Adipocyte (in vitro differentiated cells): ENCODE results near the gene SMOC1.

Experiments
- DNase-seq: peaks from one replicate; pipeline ENCODE4 v3.0.0-alpha.2; 2015; ENCODE audit warnings: low read depth
- H3K27me3 ChIP-seq: replicated peaks from 2 replicates; pipeline ENCODE4 v1.7.0; 2013; ENCODE audit warnings: mild to moderate bottlenecking, low read length, moderate library complexity; ENCODE audit not compliant: control insufficient read depth, insufficient read depth
- H3K36me3 ChIP-seq: 2 replicates; pipeline ENCODE4 v1.7.0; 2013; ENCODE audit warnings: low read length, mild to moderate bottlenecking, moderate library complexity; ENCODE audit not compliant: control insufficient read depth, insufficient read depth, severe bottlenecking
- H3K4me1 ChIP-seq: 2 replicates; pipeline ENCODE4 v1.7.0; 2013; ENCODE audit warnings: mild to moderate bottlenecking, low read length, moderate library complexity; ENCODE audit not compliant: control insufficient read depth, insufficient read depth
- H3K4me3 ChIP-seq: 2 replicates; pipeline ENCODE4 v1.7.0; 2013; ENCODE audit warnings: mild to moderate bottlenecking, low read length, moderate library complexity
- H3K9ac ChIP-seq: 2 replicates; pipeline ENCODE4 v1.7.0; 2013; ENCODE audit warnings: mild to moderate bottlenecking, low read length, moderate library complexity
- H3K9me3 ChIP-seq: 2 replicates; pipeline ENCODE4 v1.7.0; 2013; ENCODE audit warnings: mild to moderate bottlenecking, low read length, moderate library complexity; ENCODE audit not compliant: control insufficient read depth

The SMOC1 gene

GRCh38 chr14:70014406-70015095 is 135.3 kb downstream of the SMOC1 start:
- peaks cover 29% of the 10 kb centered on the region for H3K36me3 ChIP-seq
- peaks cover 12% of the 10 kb centered on the region for H3K4me1 ChIP-seq
- H3K9ac ChIP-seq = no peak overlapping the region
- DNase-seq = no peak
- no peaks in the 10 kb centered on the region for H3K9me3 ChIP-seq
- no peak overlapping the region for H3K4me3 ChIP-seq
- H3K27me3 ChIP-seq = no peaks in the 10 kb centered on the region

- Histone ChIP-seq H3K4me3 (peak overlapping the region; percentile 60), H3K27me3 (no peaks in the 10 kb centered on the region), H3K9ac (peak overlapping the region; percentile 17), H3K4me1 (peaks cover 22% of the 10 kb centered on the region), H3K9me3 (no peaks in the 10 kb centered on the region), H3K36me3 (peaks cover 22% of the 10 kb centered on the region)
- DNase-seq = no peak
Observed at GRCh38 chr14:70018230-70018629, 139.0 kb downstream of the SMOC1 start.

GRCh38 chr14:70018713-70019211 is 139.5 kb downstream of the SMOC1 start:
- Histone ChIP-seq H3K9ac (peak overlapping the region; percentile 17), H3K27me3 (no peaks in the 10 kb centered on the region), H3K4me1 (peaks cover 22% of the 10 kb centered on the region), H3K36me3 (peaks cover 23% of the 10 kb centered on the region), H3K4me3 (peak overlapping the region; percentile 60), H3K9me3 (no peaks in the 10 kb centered on the region)
- peak; percentile 44 for DNase-seq

- H3K36me3 ChIP-seq = peaks cover 16% of the 10 kb centered on the region
- H3K4me1 ChIP-seq = peaks cover 22% of the 10 kb centered on the region
- no peak overlapping the region for H3K4me3 ChIP-seq
- no peak overlapping the region for H3K9ac ChIP-seq
- H3K9me3 ChIP-seq = no peaks in the 10 kb centered on the region
- DNase-seq = no peak
- no peaks in the 10 kb centered on the region for H3K27me3 ChIP-seq
Observed at GRCh38 chr14:70019695-70020094, 140.5 kb downstream of the SMOC1 start.

GRCh38 chr14:70020352-70021170 is 141.3 kb downstream of the SMOC1 start:
- Histone ChIP-seq H3K27me3 (no peaks in the 10 kb centered on the region), H3K4me3 (no peak overlapping the region), H3K9ac (no peak overlapping the region), H3K4me1 (peaks cover 22% of the 10 kb centered on the region), H3K36me3 (peaks cover 11% of the 10 kb centered on the region), H3K9me3 (no peaks in the 10 kb centered on the region)
- DNase-seq = no peak

GRCh38 chr14:70021548-70022220 is 142.5 kb downstream of the SMOC1 start:
- Histone ChIP-seq H3K27me3 (no peaks in the 10 kb centered on the region), H3K9me3 (no peaks in the 10 kb centered on the region), H3K4me3 (no peak overlapping the region), H3K4me1 (peaks cover 22% of the 10 kb centered on the region), H3K9ac (no peak overlapping the region), H3K36me3 (peaks cover 16% of the 10 kb centered on the region)
- no peak for DNase-seq

GRCh38 chr14:70022771-70023445 is 143.7 kb downstream of the SMOC1 start:
- no peak for DNase-seq
- peaks cover 16% of the 10 kb centered on the region for H3K36me3 ChIP-seq

GRCh38 chr14:70023871-70024270 is 144.7 kb downstream of the SMOC1 start:
- DNase-seq = no peak
- H3K27me3 ChIP-seq = no peaks in the 10 kb centered on the region
- H3K4me1 ChIP-seq = peaks cover 17% of the 10 kb centered on the region
- H3K9ac ChIP-seq = no peak overlapping the region
- peaks cover 18% of the 10 kb centered on the region for H3K36me3 ChIP-seq
- H3K4me3 ChIP-seq = no peak overlapping the region
- H3K9me3 ChIP-seq = no peaks in the 10 kb centered on the region

More at GRCh38 chr14:70022771-70023445, 143.7 kb downstream of the SMOC1 start:
- Histone ChIP-seq H3K27me3 (no peaks in the 10 kb centered on the region), H3K4me3 (no peak overlapping the region), H3K9ac (no peak overlapping the region), H3K4me1 (peaks cover 22% of the 10 kb centered on the region), H3K9me3 (no peaks in the 10 kb centered on the region)

GRCh38 chr14:70027785-70028428 is 148.7 kb downstream of the SMOC1 start:
- Histone ChIP-seq H3K9me3 (no peaks in the 10 kb centered on the region), H3K36me3 (peaks cover 18% of the 10 kb centered on the region)

GRCh38 chr14:70029296-70030132 is 150.3 kb downstream of the SMOC1 start:
- no peak for DNase-seq
- H3K4me3 ChIP-seq = no peak overlapping the region
- no peaks in the 10 kb centered on the region for H3K27me3 ChIP-seq
- peaks cover 8% of the 10 kb centered on the region for H3K36me3 ChIP-seq
- H3K4me1 ChIP-seq = no peaks in the 10 kb centered on the region
- no peak overlapping the region for H3K9ac ChIP-seq
- H3K9me3 ChIP-seq = no peaks in the 10 kb centered on the region

More at GRCh38 chr14:70027785-70028428, 148.7 kb downstream of the SMOC1 start:
- DNase-seq = peak; percentile 73
- no peak overlapping the region for H3K9ac ChIP-seq
- H3K27me3 ChIP-seq = no peaks in the 10 kb centered on the region
- H3K4me1 ChIP-seq = no peaks in the 10 kb centered on the region
- H3K4me3 ChIP-seq = no peak overlapping the region
